Colonic mucosa (tissue), 4 donors: ENCODE measurements around the gene FXYD3. TPM values are rescaled to one million over a fixed set of nuclear protein-coding genes. Genes with fewer than 3 reads are reported as not detected.

Source experiments
- DNase-seq: peaks from one replicate; pipeline ENCODE4 v3.0.0-alpha.2; 2020
- H3K27ac ChIP-seq: fragments of 200-600 bp; one replicate; pipeline ENCODE4 v1.8.0; 2021
- H3K27me3 ChIP-seq: fragments of 200-600 bp; one replicate; pipeline ENCODE4 v1.8.0; 2021
- H3K36me3 ChIP-seq: fragments of 200-600 bp; one replicate; pipeline ENCODE4 v1.8.0; 2021
- H3K4me1 ChIP-seq: fragments of 200-600 bp; one replicate; pipeline ENCODE4 v1.8.0; 2021; ENCODE audit warnings: mild to moderate bottlenecking
- H3K4me3 ChIP-seq: fragments of 200-600 bp; one replicate; pipeline ENCODE4 v1.8.0; 2021
- H3K9ac ChIP-seq, 2 donors: one replicate each; pipeline ENCODE4 v1.7.0; 2013; ENCODE audit warnings: control low read depth in 2 of 2, low read depth in 2 of 2, low read length in 2 of 2
- H3K9me3 ChIP-seq: fragments of 200-600 bp; one replicate; pipeline ENCODE4 v1.8.0; 2021
- CTCF ChIP-seq: fragments of 200-600 bp; IDR thresholded peaks from one replicate; pipeline ENCODE4 v1.8.0; 2022; ENCODE audit warnings: antibody characterized with exemption, mild to moderate bottlenecking
- intact Hi-C: fragments of 100-400 bp; cut with DNase I; formaldehyde crosslinking; loops from one replicate; pipeline ENCODE4 v1.14.1; 2022
- total RNA-seq, 2 donors: library from RNA; stranded (reverse); fragmentation: NEBNext Ultra II Directional in 1 of 2; extraction: Animal tissue kit (Norgen Biotek cat#: 25700) in 1 of 2; gene quantifications; one replicate each; pipeline ENCODE4 v1.2.1, GENCODE V29; 2021
- donor health status: healthy.
- donor health status: DM: no; HTN: no; CAD: no.
- donor health status: DM: no; HTN: no; CAD: no.

FXYD3 gene
- total RNA-seq, 2 donors from 2014 or later, result 1,386 to 2,836 TPM

- Histone ChIP-seq H3K27ac (peak within 1 kb of the TSS; percentile 53), H3K27me3 (peaks cover 13% of the 10 kb centered on the region), H3K9ac (peak within 1 kb of the TSS; percentile 48 to 74)
These were observed 39.1 kb downstream of the FXYD3 start, which contains the start of gene FXYD5 for GRCh38 chr19:35154525-35155406. TSS of gene FXYD5 (plus strand) at chr19:35154735. CDS start at chr19:35155551, 816 bp downstream.

DNA sequence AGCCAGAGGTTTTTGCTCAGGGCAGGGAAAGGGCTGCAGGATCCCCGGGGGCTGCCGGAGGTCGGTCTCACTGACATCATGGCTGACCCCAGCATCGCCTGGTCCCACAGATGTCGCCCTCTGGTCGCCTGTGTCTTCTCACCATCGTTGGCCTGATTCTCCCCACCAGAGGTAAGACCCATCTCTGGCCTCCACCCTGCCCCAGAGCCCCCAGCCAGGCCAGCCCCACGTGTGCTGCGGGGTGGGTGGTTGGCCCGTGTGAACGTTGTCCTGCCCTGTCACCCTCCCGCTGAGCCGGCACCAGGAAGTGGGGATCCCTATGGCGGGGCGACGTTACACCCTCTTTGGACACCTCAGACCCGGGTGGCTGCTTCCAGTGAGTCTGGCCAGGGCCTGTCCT lies 39.8 kb downstream of the FXYD3 start:
- Histone ChIP-seq H3K27ac (peak overlapping the region; percentile 53), H3K9me3 (no peaks in the 10 kb centered on the region), H3K36me3 (no peaks in the 10 kb centered on the region), H3K9ac (peak overlapping the region; percentile 48 to 74), H3K27me3 (peaks cover 13% of the 10 kb centered on the region), H3K4me3 (peak overlapping the region; percentile 57), H3K4me1 (no peaks in the 10 kb centered on the region)
- intact Hi-C loops, result no loop called here
- DNase-seq, result no peak
- TF ChIP-seq CTCF, result no peak

More at GRCh38 chr19:35154525-35155406, 39.1 kb downstream of the FXYD3 start, which contains the start of gene FXYD5:
- H3K4me1 ChIP-seq, result no peaks in the 10 kb centered on the region
- H3K36me3 ChIP-seq, result no peaks in the 10 kb centered on the region
- H3K9me3 ChIP-seq, result no peaks in the 10 kb centered on the region
- TF ChIP-seq CTCF, result no peak
- peak within 1 kb of the TSS; percentile 57 for H3K4me3 ChIP-seq
- intact Hi-C loops, result no loop called here
- DNase-seq, result peak; percentile 72

GRCh38 chr19:35155981-35156672 lies 40.5 kb downstream of the FXYD3 start:
- Histone ChIP-seq H3K9me3 (no peaks in the 10 kb centered on the region), H3K9ac (peak overlapping the region in 1 of 2 donors; percentile 74), H3K4me3 (peak overlapping the region; percentile 57), H3K4me1 (no peaks in the 10 kb centered on the region), H3K27ac (no peak overlapping the region), H3K36me3 (no peaks in the 10 kb centered on the region), H3K27me3 (peaks cover 13% of the 10 kb centered on the region)
- DNase-seq, result no peak
- no peak for TF ChIP-seq CTCF
- intact Hi-C loops, result no loop called here

DNA sequence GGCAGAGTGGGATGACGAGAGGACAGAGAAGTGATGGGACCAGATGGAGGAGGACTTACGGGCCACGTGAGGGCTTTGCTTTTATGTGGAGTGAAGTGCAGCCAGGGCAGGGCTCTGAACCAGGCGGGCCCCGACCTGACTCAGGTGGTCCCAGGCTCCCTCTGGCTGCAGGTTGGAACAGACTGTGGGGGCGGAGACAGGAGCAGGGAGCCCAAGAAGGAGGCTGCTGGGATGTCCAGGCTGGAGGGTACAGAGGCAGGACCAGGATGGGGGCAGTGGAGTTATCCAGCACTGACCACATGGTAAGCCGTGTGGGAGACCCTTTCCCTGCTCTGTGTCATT lies 41.0 kb downstream of the FXYD3 start:
- Histone ChIP-seq H3K27me3 (peaks cover 13% of the 10 kb centered on the region), H3K4me3 (no peak overlapping the region), H3K36me3 (no peaks in the 10 kb centered on the region), H3K9ac (no peak overlapping the region), H3K27ac (no peak overlapping the region), H3K4me1 (no peaks in the 10 kb centered on the region), H3K9me3 (no peaks in the 10 kb centered on the region)
- no peak for TF ChIP-seq CTCF
- DNase-seq, result no peak
- intact Hi-C loops, result no loop called here

DNA sequence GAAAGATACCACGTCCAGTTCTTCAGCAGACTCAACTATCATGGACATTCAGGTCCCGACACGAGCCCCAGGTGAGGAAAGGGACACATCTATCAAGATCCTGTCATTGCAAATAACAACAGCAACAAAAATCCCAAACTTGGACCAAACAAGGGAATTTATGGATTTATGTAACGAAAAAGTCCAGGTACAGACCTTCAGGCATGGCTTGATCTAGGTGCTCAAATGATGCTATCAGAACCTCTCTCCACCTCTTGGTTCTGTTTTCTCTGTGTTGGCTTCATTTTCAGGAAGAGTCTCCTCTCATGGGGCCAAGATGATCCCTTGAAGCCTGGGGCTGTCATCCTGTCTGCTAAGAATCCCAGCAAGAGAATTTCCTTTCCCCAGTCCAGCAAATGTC lies 41.8 kb downstream of the FXYD3 start:
- no peaks in the 10 kb centered on the region for H3K9me3 ChIP-seq
- no peak overlapping the region for H3K4me3 ChIP-seq
- DNase-seq, result no peak
- peaks cover 13% of the 10 kb centered on the region for H3K27me3 ChIP-seq
- H3K9ac ChIP-seq, result no peak overlapping the region
- intact Hi-C loops, result no loop called here
- no peak overlapping the region for H3K27ac ChIP-seq
- no peak for TF ChIP-seq CTCF
- H3K36me3 ChIP-seq, result no peaks in the 10 kb centered on the region
- no peaks in the 10 kb centered on the region for H3K4me1 ChIP-seq
